Mesenchymal stem cell (in vitro differentiated cells and primary cell): ENCODE data around the gene HDGFL2.

Source experiments
- DNase-seq: peaks from one replicate; pipeline ENCODE4 v3.0.0-alpha.2; 2013
- H2AFZ ChIP-seq: one replicate; pipeline ENCODE4 v1.6.1; 2013; ENCODE audit warnings: low read depth, mild to moderate bottlenecking, control low read depth, inconsistent platforms, low read length, moderate library complexity
- H2AK5ac ChIP-seq: 2 replicates; pipeline ENCODE4 v1.6.1; 2013; ENCODE audit warnings: low read length, moderate library complexity, mild to moderate bottlenecking, inconsistent platforms; ENCODE audit not compliant: severe bottlenecking
- H2BK120ac ChIP-seq: one replicate; pipeline ENCODE4 v1.6.1; 2013; ENCODE audit warnings: low read depth, mild to moderate bottlenecking, inconsistent platforms, low read length, moderate library complexity
- H2BK12ac ChIP-seq, 2 experiments: one replicate each; pipeline ENCODE4 v1.6.1; 2013; ENCODE audit warnings: inconsistent platforms in 2 of 2, low read length in 2 of 2, mild to moderate bottlenecking in 2 of 2, moderate library complexity in 2 of 2, control low read depth in 1 of 2
- H2BK15ac ChIP-seq: one replicate; pipeline ENCODE4 v1.6.1; 2013; ENCODE audit warnings: mild to moderate bottlenecking, low read depth, inconsistent platforms; ENCODE audit not compliant: poor library complexity, severe bottlenecking
- H2BK5ac ChIP-seq: 2 replicates; pipeline ENCODE4 v1.6.1; 2013; ENCODE audit warnings: low read depth, mild to moderate bottlenecking, low read length, control low read depth, inconsistent platforms; ENCODE audit not compliant: poor library complexity, severe bottlenecking
- H3K14ac ChIP-seq, 2 experiments: one replicate each; pipeline ENCODE4 v1.6.1; 2013; ENCODE audit warnings: inconsistent platforms in 2 of 2, low read length in 2 of 2, control low read depth in 1 of 2, mild to moderate bottlenecking in 1 of 2, moderate library complexity in 1 of 2
- H3K18ac ChIP-seq, 2 experiments: one replicate each; pipeline ENCODE4 v1.6.1; 2013; ENCODE audit warnings: inconsistent platforms in 2 of 2, low read length in 2 of 2, control low read depth in 1 of 2, low read depth in 1 of 2, mild to moderate bottlenecking in 1 of 2
- H3K23ac ChIP-seq, 2 experiments: one replicate each; pipeline ENCODE4 v1.6.1; 2013; ENCODE audit warnings: inconsistent platforms in 2 of 2, low read length in 2 of 2, mild to moderate bottlenecking in 2 of 2, moderate library complexity in 2 of 2, control low read depth in 1 of 2
- H3K27ac ChIP-seq: 2 replicates; pipeline ENCODE4 v1.5.1; 2013; ENCODE audit warnings: mild to moderate bottlenecking, moderate library complexity, low read length, control low read depth, inconsistent platforms; ENCODE audit not compliant: poor library complexity, severe bottlenecking
- H3K27me3 ChIP-seq, 2 experiments: 2 replicates each; pipeline versions ENCODE4 v1.6.1 to v1.7.0; 2013; ENCODE audit warnings: low read length in 2 of 2, mild to moderate bottlenecking in 2 of 2, moderate library complexity in 2 of 2, control low read depth in 1 of 2, inconsistent platforms in 1 of 2; ENCODE audit not compliant: control insufficient read depth in 1 of 2, insufficient read depth in 1 of 2
- H3K36me3 ChIP-seq, 2 experiments: 2 replicates each; pipeline versions ENCODE4 v1.6.1 to v1.7.0; 2013; ENCODE audit warnings: low read length in 2 of 2, control low read depth in 1 of 2, inconsistent platforms in 1 of 2, low read depth in 1 of 2, mild to moderate bottlenecking in 1 of 2; ENCODE audit not compliant: insufficient read depth in 2 of 2, control insufficient read depth in 1 of 2
- H3K4ac ChIP-seq, 2 experiments: one replicate each; pipeline ENCODE4 v1.6.1; 2013; ENCODE audit warnings: inconsistent platforms in 2 of 2, low read length in 2 of 2, mild to moderate bottlenecking in 2 of 2, moderate library complexity in 2 of 2, control low read depth in 1 of 2, low read depth in 1 of 2
- H3K4me1 ChIP-seq: 2 replicates; pipeline ENCODE4 v1.6.1; 2013; ENCODE audit warnings: low read depth, low read length, control low read depth; ENCODE audit not compliant: control insufficient read depth, insufficient read depth
- H3K4me2 ChIP-seq: 2 replicates; pipeline ENCODE4 v1.6.1; 2013; ENCODE audit warnings: low read length, mild to moderate bottlenecking, inconsistent platforms; ENCODE audit not compliant: poor library complexity, severe bottlenecking
- H3K4me3 ChIP-seq, 2 experiments: 2 replicates each; pipeline versions ENCODE4 v1.5.1 to v1.7.0; 2013; ENCODE audit warnings: low read length in 2 of 2, mild to moderate bottlenecking in 2 of 2, control low read depth in 1 of 2, low read depth in 1 of 2; ENCODE audit not compliant: insufficient read depth in 1 of 2
- H3K79me1 ChIP-seq: replicated peaks from 2 replicates; pipeline ENCODE4 v1.6.1; 2013; ENCODE audit warnings: mild to moderate bottlenecking, control low read depth, low read length, inconsistent platforms; ENCODE audit not compliant: poor library complexity, severe bottlenecking
- H3K9ac ChIP-seq: 2 replicates; pipeline ENCODE4 v1.7.0; 2013; ENCODE audit warnings: mild to moderate bottlenecking, low read length, moderate library complexity
- H3K9me3 ChIP-seq: 2 replicates; pipeline ENCODE4 v1.7.0; 2013; ENCODE audit warnings: mild to moderate bottlenecking, low read length; ENCODE audit not compliant: control insufficient read depth
- H4K8ac ChIP-seq: one replicate; pipeline ENCODE4 v1.6.1; 2013; ENCODE audit warnings: inconsistent platforms, mild to moderate bottlenecking, low read length, moderate library complexity
- H4K91ac ChIP-seq: one replicate; pipeline ENCODE4 v1.6.1; 2013; ENCODE audit warnings: mild to moderate bottlenecking, low read length, inconsistent platforms
- WGBS: methylation state at CpG from one replicate; pipeline ENCODE4 v1.1.7; 2013; ENCODE audit warnings: mixed read lengths; 5-methylcytosine and 5-hydroxymethylcytosine counted together

HDGFL2 gene

GRCh38 chr19:4442819-4443146, 29.3 kb upstream of the HDGFL2 start:
- no peak overlapping the region for H3K27ac ChIP-seq
- H2BK5ac ChIP-seq = no peak overlapping the region
- H3K27me3 ChIP-seq = no peaks in the 10 kb centered on the region
- no peak overlapping the region for H4K91ac ChIP-seq
- no peak overlapping the region for H3K18ac ChIP-seq
- peaks cover 37 to 57% of the 10 kb centered on the region in 2 experiments for H3K36me3 ChIP-seq
- no peak overlapping the region for H3K4me2 ChIP-seq
- H4K8ac ChIP-seq = no peak overlapping the region
- H3K9ac ChIP-seq = no peak overlapping the region
- H2AK5ac ChIP-seq = no peak overlapping the region
- H2BK15ac ChIP-seq = no peak overlapping the region
- H3K4me1 ChIP-seq = no peaks in the 10 kb centered on the region
- no peak overlapping the region for H3K4me3 ChIP-seq
- H2BK12ac ChIP-seq = no peak overlapping the region
- no peak overlapping the region for H3K14ac ChIP-seq
- H2BK120ac ChIP-seq = no peak overlapping the region
- H3K23ac ChIP-seq = no peak overlapping the region
- no peak for DNase-seq
- 93% methylated on average over 10 of the region's 10 CpGs for WGBS
- no peaks in the 10 kb centered on the region for H3K9me3 ChIP-seq
- H3K79me1 ChIP-seq = peaks cover 13% of the 10 kb centered on the region
- no peak overlapping the region for H3K4ac ChIP-seq
- H2AFZ ChIP-seq = no peak overlapping the region

- Histone ChIP-seq H2AK5ac (no peak overlapping the region), H3K4ac (no peak overlapping the region), H4K8ac (no peak overlapping the region), H3K4me2 (no peak overlapping the region), H3K18ac (no peak overlapping the region), H3K4me1 (no peaks in the 10 kb centered on the region), H3K36me3 (peaks cover 41 to 61% of the 10 kb centered on the region in 2 experiments), H2BK120ac (no peak overlapping the region), H4K91ac (no peak overlapping the region), H3K23ac (no peak overlapping the region), H3K9me3 (no peaks in the 10 kb centered on the region), H2BK12ac (no peak overlapping the region), H3K27ac (no peak overlapping the region), H3K14ac (no peak overlapping the region), H3K9ac (no peak overlapping the region), H3K79me1 (peaks cover 17% of the 10 kb centered on the region), H2AFZ (no peak overlapping the region), H2BK5ac (no peak overlapping the region), H3K4me3 (no peak overlapping the region), H2BK15ac (no peak overlapping the region), H3K27me3 (no peaks in the 10 kb centered on the region)
- DNase-seq = no peak
- WGBS = 88% methylated on average over 15 of the region's 15 CpGs
Observed at GRCh38 chr19:4443188-4443587, 28.9 kb upstream of the HDGFL2 start.

- Histone ChIP-seq H4K91ac (no peak overlapping the region), H2AFZ (no peak overlapping the region), H3K18ac (no peak overlapping the region), H2BK5ac (no peak overlapping the region), H3K4me1 (no peaks in the 10 kb centered on the region), H3K9ac (no peak overlapping the region), H2AK5ac (no peak overlapping the region), H4K8ac (no peak overlapping the region), H3K27ac (no peak overlapping the region), H3K9me3 (no peaks in the 10 kb centered on the region), H2BK12ac (no peak overlapping the region), H2BK120ac (no peak overlapping the region), H3K4me3 (no peak overlapping the region), H3K79me1 (peaks cover 26% of the 10 kb centered on the region), H3K4ac (no peak overlapping the region), H3K4me2 (no peak overlapping the region), H3K14ac (no peak overlapping the region), H3K36me3 (peaks cover 51 to 71% of the 10 kb centered on the region in 2 experiments), H3K27me3 (no peaks in the 10 kb centered on the region), H2BK15ac (no peak overlapping the region), H3K23ac (no peak overlapping the region)
- 89% methylated on average over 20 of the region's 20 CpGs for WGBS
- no peak for DNase-seq
Observed at GRCh38 chr19:4443966-4444764, 27.9 kb upstream of the HDGFL2 start.

- no peak overlapping the region for H2AFZ ChIP-seq
- H4K8ac ChIP-seq = no peak overlapping the region
- no peak overlapping the region for H3K23ac ChIP-seq
- no peak overlapping the region for H3K18ac ChIP-seq
- no peak overlapping the region for H3K9ac ChIP-seq
- H3K4me1 ChIP-seq = no peaks in the 10 kb centered on the region
- H2BK15ac ChIP-seq = no peak overlapping the region
- 89% methylated on average over 36 of the region's 36 CpGs for WGBS
- DNase-seq = no peak
- H2BK120ac ChIP-seq = no peak overlapping the region
- no peak overlapping the region for H2BK5ac ChIP-seq
- no peak overlapping the region for H3K27ac ChIP-seq
- peaks cover 32% of the 10 kb centered on the region for H3K79me1 ChIP-seq
- H3K36me3 ChIP-seq = peaks cover 57 to 79% of the 10 kb centered on the region in 2 experiments
- no peaks in the 10 kb centered on the region for H3K27me3 ChIP-seq
- H3K4me2 ChIP-seq = no peak overlapping the region
- H2AK5ac ChIP-seq = no peak overlapping the region
- H2BK12ac ChIP-seq = no peak overlapping the region
- no peak overlapping the region for H4K91ac ChIP-seq
- no peak overlapping the region for H3K14ac ChIP-seq
- H3K9me3 ChIP-seq = no peaks in the 10 kb centered on the region
- H3K4ac ChIP-seq = no peak overlapping the region
- H3K4me3 ChIP-seq = no peak overlapping the region
Observed at GRCh38 chr19:4444765-4445741, 27.0 kb upstream of the HDGFL2 start.
